Measurements from ENCODE around the gene KLRC2.
"Not testable (repeated sequence)": the region's sequence is repeated elsewhere in the genome, so short reads cannot be mapped to it uniquely, and the experiment has no call there.

KLRC2 gene

GRCh38 chr12:10389904-10390303 lies 45.9 kb downstream of the KLRC2 start, which contains the start of gene KLRK1:
KLRK1 (minus strand) TSS chr12:10390041; CDS start chr12:10388810, 1,231 bp downstream.
- H3K9me3 ChIP-seq (ENCODE audit: insufficient read depth, low read depth, low read length), result no peaks in the 10 kb centered on the region
- H3K9ac ChIP-seq (ENCODE audit: low read depth, low read length), result no peak within 1 kb of the TSS
- no CpG with 5 or more reads among the region's 1 CpG for WGBS
- no peak within 1 kb of the TSS for H3K4me3 ChIP-seq (ENCODE audit: low read length)
- H3K27me3 ChIP-seq (ENCODE audit: insufficient read depth, low read length), result no peaks in the 10 kb centered on the region
- no peaks in the 10 kb centered on the region for H3K36me3 ChIP-seq (ENCODE audit: insufficient read depth, low read length)
- no peak within 1 kb of the TSS for H3K27ac ChIP-seq (ENCODE audit: low read depth, low read length)
- no peaks in the 10 kb centered on the region for H3K4me1 ChIP-seq (ENCODE audit: insufficient read depth, low read length)

GRCh38 chr12:10388624-10389413 lies 47.0 kb downstream of the KLRC2 start:
- Histone ChIP-seq H3K27ac (ENCODE audit: low read depth, low read length) (no peak overlapping the region), H3K27me3 (ENCODE audit: insufficient read depth, low read length) (no peaks in the 10 kb centered on the region), H3K36me3 (ENCODE audit: insufficient read depth, low read length) (no peaks in the 10 kb centered on the region), H3K4me3 (ENCODE audit: low read length) (no peak overlapping the region), H3K9ac (ENCODE audit: low read depth, low read length) (no peak overlapping the region), H3K9me3 (ENCODE audit: insufficient read depth, low read depth, low read length) (no peaks in the 10 kb centered on the region), H3K4me1 (ENCODE audit: insufficient read depth, low read length) (no peaks in the 10 kb centered on the region)
- WGBS, result 89% methylated on average over 7 of the region's 9 CpGs

- H3K27me3 ChIP-seq (ENCODE audit: insufficient read depth, low read length); H3K27ac ChIP-seq (ENCODE audit: low read depth, low read length); H3K36me3 ChIP-seq (ENCODE audit: insufficient read depth, low read length); H3K4me1 ChIP-seq (ENCODE audit: insufficient read depth, low read length); H3K4me3 ChIP-seq (ENCODE audit: low read length); H3K9ac ChIP-seq (ENCODE audit: low read depth, low read length); H3K9me3 ChIP-seq (ENCODE audit: insufficient read depth, low read depth, low read length): not testable (repeated sequence)
- 94% methylated on average over 6 of the region's 6 CpGs for WGBS
Observed at GRCh38 chr12:10387498-10387897, 48.3 kb downstream of the KLRC2 start.

GRCh38 chr12:10386857-10387256 lies 49.0 kb downstream of the KLRC2 start:
- 88% methylated on average over 1 of the region's 1 CpG for WGBS
- H3K27ac ChIP-seq (ENCODE audit: low read depth, low read length), result no peak overlapping the region

GRCh38 chr12:10385166-10385613 lies 50.6 kb downstream of the KLRC2 start:
- Histone ChIP-seq H3K9ac (ENCODE audit: low read depth, low read length) (no peak overlapping the region), H3K4me3 (ENCODE audit: low read length) (no peak overlapping the region), H3K27me3 (ENCODE audit: insufficient read depth, low read length) (no peaks in the 10 kb centered on the region), H3K27ac (ENCODE audit: low read depth, low read length) (no peak overlapping the region), H3K36me3 (ENCODE audit: insufficient read depth, low read length) (no peaks in the 10 kb centered on the region), H3K4me1 (ENCODE audit: insufficient read depth, low read length) (no peaks in the 10 kb centered on the region), H3K9me3 (ENCODE audit: insufficient read depth, low read depth, low read length) (no peaks in the 10 kb centered on the region)
- WGBS, result 92% methylated on average over 1 of the region's 2 CpGs

More at GRCh38 chr12:10386857-10387256, 49.0 kb downstream of the KLRC2 start:
- H3K9ac ChIP-seq (ENCODE audit: low read depth, low read length), result no peak overlapping the region
- no peaks in the 10 kb centered on the region for H3K27me3 ChIP-seq (ENCODE audit: insufficient read depth, low read length)
- no peaks in the 10 kb centered on the region for H3K4me1 ChIP-seq (ENCODE audit: insufficient read depth, low read length)
- H3K36me3 ChIP-seq (ENCODE audit: insufficient read depth, low read length), result no peaks in the 10 kb centered on the region
- no peak overlapping the region for H3K4me3 ChIP-seq (ENCODE audit: low read length)
- H3K9me3 ChIP-seq (ENCODE audit: insufficient read depth, low read depth, low read length), result no peaks in the 10 kb centered on the region

- Histone ChIP-seq H3K9me3 (ENCODE audit: insufficient read depth, low read depth, low read length) (no peaks in the 10 kb centered on the region), H3K4me3 (ENCODE audit: low read length) (no peak overlapping the region), H3K27me3 (ENCODE audit: insufficient read depth, low read length) (no peaks in the 10 kb centered on the region), H3K9ac (ENCODE audit: low read depth, low read length) (no peak overlapping the region), H3K36me3 (ENCODE audit: insufficient read depth, low read length) (no peaks in the 10 kb centered on the region), H3K27ac (ENCODE audit: low read depth, low read length) (no peak overlapping the region), H3K4me1 (ENCODE audit: insufficient read depth, low read length) (no peaks in the 10 kb centered on the region)
- WGBS, result 96% methylated on average over 3 of the region's 3 CpGs
Observed at GRCh38 chr12:10384191-10384590, 51.6 kb downstream of the KLRC2 start.

GRCh38 chr12:10381928-10382628 lies 53.7 kb downstream of the KLRC2 start:
- H3K9me3 ChIP-seq (ENCODE audit: insufficient read depth, low read depth, low read length), result no peaks in the 10 kb centered on the region

More at GRCh38 chr12:10381928-10382628, 53.7 kb downstream of the KLRC2 start:
- Histone ChIP-seq H3K27me3 (ENCODE audit: insufficient read depth, low read length) (no peaks in the 10 kb centered on the region), H3K4me3 (ENCODE audit: low read length) (no peak overlapping the region), H3K27ac (ENCODE audit: low read depth, low read length) (no peak overlapping the region), H3K4me1 (ENCODE audit: insufficient read depth, low read length) (no peaks in the 10 kb centered on the region), H3K36me3 (ENCODE audit: insufficient read depth, low read length) (no peaks in the 10 kb centered on the region), H3K9ac (ENCODE audit: low read depth, low read length) (no peak overlapping the region)
- 97% methylated on average over 4 of the region's 4 CpGs for WGBS
